Measurements from ENCODE around the gene MUC22.
"Not testable (repeated sequence)": the region's sequence is repeated elsewhere in the genome, so short reads cannot be mapped to it uniquely, and the experiment has no call there.

The MUC22 gene

DNA sequence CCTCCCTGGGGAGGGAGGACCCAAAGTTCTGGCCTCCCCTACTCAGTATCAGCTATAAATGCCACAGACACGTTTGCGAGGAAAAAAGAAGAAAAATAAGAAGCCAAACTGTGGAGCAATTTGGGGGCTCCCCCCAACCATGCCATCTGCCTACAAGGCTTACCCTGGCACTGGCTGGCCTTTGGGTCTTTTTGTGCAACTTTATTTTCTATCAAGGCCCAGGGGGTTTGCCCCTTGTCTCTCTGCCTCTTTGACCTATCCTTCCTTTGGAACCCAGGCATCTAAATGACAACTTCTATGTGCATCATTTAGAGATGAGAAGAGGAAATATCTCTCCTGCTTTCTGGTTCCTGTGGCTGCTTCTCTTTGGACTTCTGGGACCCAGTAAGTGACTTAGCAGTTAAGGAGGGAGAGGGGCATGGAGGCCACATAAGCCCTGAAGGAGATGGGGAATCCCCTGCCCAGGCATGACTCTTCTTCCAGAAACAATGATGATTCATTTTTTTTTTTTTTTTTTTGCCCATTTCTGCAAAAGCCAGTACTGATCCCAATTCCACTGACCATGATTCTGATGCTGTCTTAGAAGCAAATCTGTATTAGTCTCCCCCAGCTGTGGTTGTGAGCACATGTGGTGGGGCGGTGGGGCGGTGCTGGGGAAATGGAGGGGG lies at the start of gene MUC22:
Gene MUC22 (plus strand): TSS at position 82 of the 668 bp plus-strand sequence. CDS start 233 bp downstream, at position 315.
- no peak for DNase-seq (ENCODE audit: low read depth, low spot score)

DNA sequence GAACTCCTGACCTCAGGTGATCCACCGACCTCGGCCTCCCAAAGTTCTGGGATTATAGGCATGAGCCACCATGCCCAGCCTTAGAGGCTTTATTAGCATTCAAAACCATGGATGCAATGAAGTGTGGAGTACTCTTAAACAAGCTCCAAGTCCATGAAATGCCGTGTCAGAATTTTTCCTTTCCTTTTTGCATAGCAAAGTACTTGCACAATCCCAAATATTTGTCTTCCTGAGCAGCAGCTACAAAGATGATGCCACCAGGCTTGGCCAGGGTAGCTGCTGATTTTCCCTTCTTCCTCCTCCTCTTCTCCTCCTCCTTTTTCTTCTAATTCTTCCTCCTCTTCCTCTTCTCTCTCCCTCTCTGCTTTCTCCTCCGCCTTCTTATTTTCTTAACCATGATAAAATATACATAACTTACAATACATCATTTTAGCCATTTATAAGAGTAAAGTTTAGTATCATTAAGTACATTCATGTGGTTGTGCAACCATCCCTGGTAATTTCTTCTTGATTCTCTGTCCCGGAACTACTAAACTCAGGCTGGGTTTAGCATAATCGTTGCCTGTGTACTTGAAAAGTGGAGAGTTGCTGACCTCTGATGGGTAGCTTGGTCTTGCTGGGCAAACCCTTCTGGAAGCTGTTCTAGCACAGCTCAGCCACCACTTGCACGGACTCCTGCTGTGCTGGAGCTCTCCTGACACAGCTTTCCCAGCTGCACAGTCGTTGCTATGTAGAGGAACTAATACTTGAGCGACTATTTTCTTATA lies 49.2 kb upstream of the MUC22 start:
- no peak for DNase-seq (ENCODE audit: low read depth, low spot score)

DNA sequence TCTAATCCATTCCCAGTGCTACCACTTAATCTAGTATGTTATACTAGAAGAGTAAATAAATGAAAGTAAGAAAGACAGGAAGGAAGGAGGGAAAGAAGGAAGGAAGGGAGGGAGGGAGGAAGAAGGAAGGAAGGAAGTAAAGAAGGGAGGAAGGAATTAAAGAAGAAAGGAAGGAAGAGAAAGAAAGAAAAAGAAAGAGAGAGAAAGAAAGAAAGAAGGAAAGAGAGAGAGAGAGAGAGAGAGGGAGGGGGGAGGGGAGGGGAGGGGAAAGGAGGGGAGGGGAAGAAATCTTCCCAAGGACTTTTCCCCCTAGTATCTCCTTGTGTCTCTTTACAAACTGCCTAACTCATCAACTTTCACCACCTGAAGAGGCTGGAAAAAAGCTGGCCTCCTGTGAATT lies 47.6 kb upstream of the MUC22 start:
- DNase-seq (ENCODE audit: low read depth, low spot score): no peak

DNA sequence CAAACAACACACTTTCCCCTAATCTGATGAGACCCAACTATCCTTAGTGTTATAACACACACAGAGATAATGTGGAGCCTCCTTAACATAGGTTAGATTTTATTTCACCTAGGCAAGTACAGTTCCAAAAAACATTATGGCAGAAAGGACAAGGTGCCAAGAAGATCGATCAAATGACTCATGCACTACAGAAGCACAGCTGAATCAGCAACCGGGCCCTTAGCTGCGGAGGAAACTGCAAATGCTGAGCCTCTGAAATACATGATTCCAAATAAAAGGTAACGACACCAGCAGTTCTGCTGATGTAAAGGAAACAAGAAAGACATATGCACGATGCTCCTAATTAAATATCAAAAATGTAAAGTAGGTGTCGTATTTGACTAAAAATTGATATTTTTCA lies 46.6 kb upstream of the MUC22 start:
- no peak for DNase-seq (ENCODE audit: low read depth, low spot score)

DNA sequence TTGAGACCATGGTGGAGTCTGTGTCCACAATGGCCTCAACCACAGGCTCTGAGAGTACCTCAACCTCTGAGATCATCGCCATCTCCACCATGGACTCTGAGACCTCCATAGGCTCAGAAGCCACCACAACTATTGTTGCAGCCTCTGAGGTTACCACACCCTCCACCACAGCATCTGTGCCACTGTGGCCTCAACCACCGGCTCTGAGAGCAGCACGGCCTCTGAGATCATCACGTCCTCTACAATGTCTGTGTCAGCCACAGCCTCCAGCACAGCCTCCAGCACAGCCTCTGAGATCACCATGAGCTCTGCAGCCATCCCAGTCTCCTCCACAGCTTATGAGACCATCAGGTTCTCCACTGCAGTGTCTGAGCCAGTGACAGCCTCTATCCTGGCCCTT lies 46.2 kb upstream of the MUC22 start:
- DNase-seq (ENCODE audit: low read depth, low spot score): no peak

DNA sequence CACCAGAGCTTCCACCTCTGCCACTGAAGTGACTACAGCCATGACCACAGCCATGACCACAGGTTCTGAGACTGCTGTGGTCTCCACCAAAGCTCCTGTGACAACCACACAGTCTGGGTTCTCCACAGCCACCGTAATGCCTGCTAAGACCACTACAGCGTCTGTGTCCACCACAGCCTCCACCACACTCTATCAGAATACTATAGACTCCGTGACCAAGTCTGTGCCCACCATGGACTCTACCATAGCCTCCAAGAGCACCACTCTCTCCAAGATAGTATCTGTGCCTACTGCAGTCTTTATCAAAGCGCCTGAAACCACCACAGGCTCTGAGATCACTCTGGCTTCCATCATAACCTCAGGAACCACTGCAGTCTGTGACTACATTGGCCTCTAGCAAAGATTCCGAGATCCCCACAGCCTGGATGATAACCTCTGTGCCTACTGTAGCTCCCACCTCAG lies 45.1 kb upstream of the MUC22 start:
- no peak for DNase-seq (ENCODE audit: low read depth, low spot score)

DNA sequence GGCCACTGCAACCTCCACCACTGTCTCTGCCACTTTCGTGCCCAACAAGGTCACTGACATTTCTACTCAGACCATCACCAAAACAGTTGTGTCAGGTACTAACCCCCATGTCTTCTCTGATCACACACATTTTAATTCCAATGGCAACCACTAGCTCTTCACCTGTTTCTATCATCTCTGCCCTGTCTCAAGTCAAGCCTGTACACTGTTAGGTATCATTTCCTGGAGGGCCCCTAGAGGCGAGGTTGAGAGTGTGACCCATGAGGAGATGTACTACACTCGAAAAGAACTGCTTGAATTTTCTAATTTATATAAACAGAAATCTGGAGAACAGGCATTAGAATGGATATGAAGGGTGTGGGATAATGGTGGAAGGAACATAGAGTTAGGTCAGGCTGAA lies 44.1 kb upstream of the MUC22 start:
- no peak for DNase-seq (ENCODE audit: low read depth, low spot score)

DNA sequence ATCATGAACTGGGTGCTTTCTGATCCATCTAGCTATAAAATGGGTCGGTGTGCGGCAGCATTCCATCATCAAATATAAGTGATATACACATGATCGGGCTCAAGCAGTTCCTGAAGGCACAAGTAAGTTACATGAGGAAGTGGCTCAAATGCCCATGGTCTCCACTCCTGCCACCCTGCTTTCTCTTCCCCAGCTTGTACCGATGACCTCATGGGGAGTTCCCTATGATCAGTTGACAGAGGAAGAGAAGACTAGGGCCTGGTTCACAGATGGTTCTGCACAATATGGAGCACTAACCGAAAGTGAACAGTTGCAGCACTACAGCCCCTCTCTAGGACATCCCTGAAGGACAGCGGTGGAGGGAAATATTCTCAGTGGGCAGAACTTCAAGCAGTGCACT lies 41.1 kb upstream of the MUC22 start:
- DNase-seq (ENCODE audit: low read depth, low spot score): not testable (repeated sequence)

DNA sequence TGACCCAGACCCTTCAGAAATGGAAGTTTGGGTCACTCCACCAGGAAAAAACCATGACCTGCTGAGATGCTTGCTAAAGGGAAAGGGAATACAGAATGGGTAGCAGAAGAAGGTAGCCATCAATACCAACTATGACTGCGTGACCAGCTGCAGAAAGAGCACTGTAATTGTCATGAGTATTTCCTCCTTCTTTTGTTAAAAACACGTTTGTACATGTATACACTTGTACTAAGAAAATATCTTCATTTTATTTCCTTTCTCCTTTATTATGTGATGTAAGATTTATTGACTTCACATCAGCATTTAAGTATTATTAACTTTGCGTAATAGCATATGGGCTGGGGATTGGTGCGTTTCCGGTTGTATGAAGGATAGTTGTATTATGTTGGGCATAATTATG lies 39.3 kb upstream of the MUC22 start:
- DNase-seq (ENCODE audit: low read depth, low spot score): no peak

DNA sequence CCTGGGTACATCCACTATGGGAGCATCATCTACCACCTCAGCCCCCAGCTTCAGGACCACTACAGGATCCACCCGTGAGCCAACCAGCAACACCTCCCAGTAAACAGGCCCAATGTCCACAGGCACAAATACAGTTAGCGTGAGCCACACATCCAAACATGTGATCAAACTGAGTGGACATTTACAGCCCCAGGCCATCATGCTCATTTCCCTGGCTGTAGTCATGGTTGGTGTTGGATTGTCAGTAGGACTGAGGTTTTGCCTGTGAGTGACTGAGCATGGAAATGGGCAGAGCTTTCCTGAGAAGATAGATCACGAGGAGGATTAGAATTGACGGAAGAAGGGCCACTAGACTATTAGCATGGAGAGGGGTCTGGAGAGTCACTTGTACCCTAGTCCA lies 37.5 kb upstream of the MUC22 start:
- DNase-seq (ENCODE audit: low read depth, low spot score): no peak

DNA sequence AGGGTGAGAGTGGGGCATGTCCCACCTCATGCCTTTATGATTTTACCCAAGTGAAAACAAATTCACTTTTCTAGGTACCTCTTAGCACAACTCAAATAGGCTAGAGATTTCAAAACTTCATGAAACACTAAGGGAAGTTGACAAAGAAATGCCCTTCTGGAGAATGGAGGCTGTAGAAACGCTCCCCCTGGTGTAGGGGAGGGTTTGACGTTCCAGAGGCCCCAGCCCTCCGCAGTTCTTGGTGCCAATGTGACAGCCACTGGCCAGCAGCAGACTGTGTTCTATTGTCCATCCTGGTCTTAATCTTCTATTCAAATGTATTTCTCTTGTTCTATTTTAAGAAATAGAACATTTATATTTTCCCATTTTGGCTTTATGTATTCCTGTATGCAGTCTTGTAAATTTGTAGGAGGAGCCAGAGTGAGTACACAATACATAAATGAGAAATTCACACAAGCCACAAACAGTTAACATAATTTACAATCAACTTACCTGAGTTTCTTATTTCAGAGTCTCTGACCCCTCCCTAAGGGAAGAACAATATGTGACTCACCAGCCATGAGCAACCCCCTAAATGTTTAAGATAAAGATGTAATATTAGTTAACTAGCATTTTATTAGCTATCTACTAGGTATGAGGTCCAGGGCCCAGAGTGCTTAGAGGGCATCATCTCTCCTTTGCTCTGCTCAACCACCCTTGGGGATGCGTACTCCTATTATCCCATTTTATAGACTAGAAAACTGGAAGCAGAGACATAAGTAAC lies 35.6 kb upstream of the MUC22 start:
- no peak for DNase-seq (ENCODE audit: low read depth, low spot score)

DNA sequence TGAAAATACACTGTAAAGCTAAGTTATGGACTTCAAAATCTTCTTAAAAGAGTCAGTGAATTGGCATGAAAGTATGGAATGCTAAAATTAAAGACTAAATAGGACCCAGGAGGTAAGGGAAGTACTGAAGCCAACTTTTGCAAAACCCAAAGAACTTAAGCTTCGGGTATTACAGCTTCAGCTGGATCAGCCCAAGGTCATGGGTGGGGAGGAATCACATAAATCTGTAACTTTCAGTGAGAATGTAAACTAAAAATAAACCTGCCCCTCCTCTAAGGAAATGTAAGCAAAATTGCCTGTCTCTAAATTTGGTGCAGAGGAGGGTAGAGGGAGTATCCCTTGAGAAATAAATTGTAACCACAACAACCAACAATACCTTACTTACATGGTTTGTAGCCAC lies 31.1 kb upstream of the MUC22 start:
- DNase-seq (ENCODE audit: low read depth, low spot score): no peak

DNA sequence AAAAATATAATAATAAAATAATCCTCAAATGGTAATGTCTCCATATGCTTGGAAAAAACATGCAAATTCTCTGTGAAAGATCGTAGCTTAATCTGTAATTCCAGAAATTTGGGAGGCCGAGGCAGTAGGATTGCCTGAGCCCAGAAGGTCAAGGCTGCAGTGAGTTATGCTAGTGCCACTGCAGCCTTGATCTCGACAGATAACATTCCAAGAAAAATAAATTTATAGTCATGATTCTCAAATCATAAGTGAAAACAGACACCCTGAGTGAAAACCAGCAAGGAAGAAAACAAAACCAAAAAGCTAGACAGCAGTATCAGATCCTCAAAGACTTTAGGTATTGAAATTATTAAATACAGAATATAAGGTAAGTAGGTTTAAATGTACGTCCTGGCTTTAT lies 30.6 kb upstream of the MUC22 start:
- DNase-seq (ENCODE audit: low read depth, low spot score): no peak

DNA sequence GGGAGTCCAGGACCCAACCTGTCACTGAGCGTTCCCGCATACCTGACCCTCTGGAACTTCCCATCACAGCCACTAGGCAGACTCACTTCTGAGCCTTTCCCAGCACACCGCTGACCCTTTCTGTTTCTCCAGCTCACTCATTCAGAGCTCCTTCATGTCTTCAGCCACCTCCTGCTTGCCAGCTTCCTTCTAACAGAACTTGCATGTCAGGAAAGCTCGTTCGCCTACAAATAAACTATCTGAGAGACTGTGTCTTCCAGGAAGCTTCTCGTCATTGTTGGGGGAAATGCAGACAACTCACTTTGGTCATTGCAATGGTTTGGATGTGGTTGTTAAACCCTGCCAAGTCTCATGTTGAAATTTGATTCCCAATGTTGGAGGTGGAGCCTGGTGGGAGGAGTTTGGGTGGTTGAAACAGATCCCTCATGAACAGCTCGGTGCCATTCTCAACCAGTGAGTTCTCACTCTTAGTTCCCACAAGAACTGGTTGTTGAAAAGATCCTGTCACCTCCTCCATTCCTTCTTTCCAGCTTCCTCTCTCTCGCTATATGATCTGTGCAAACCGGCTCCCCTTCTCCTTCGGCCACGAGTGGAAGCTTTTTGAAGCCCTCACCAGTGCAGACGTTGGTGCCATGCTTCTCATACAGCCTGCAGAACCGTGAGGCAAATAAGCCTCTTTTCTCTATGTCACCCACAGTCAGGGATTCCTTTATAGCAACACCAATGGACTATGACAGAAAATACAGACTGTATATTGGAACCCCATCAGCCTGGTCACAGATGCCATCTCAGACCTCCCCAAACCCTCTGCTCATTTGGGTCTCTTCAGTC lies 28.1 kb upstream of the MUC22 start:
- DNase-seq (ENCODE audit: low read depth, low spot score): no peak

DNA sequence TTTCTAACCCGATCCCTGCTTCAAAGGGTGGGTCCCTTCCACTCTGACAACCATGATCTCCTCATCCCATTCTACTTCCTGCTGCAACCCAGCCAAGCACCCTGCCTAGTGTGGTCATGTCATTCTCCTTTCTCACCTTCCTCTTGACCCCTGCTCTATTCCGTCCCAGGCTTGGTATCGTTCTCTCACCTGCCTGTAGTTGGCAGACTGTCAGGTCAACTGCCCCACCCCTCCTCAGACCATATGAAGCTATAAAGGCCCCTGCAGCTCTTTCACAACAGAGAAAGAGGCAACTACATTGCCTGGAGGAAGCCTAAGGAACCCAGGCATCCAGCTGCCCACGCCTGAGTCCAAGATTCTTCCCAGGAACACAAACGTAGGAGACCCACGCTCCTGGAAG lies 26.8 kb upstream of the MUC22 start, which contains the start of gene MUC21:
Gene MUC21 (plus strand): TSS at position 280 of the 400 bp plus-strand sequence. CDS start 241 bp downstream, outside the sequence.
- DNase-seq (ENCODE audit: low read depth, low spot score): no peak

DNA sequence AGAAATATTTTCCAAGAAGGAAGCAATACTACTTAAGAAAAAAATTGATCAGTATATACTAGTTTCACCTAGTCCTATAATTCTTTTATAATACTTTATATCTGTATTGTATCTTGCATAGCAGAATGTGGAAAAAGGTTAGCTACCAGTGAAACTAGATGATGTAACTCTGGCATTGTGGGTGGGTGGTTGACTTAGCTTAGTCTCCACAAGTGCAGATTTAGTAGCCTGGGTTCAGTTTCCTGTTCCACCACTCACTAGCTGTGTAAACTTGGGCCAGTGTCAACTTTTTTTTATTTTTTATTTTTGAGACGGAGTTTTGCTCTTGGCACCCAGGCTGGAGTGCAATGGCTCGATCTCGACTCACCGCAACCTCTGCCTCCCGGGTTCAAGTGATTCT lies 24.8 kb upstream of the MUC22 start:
- no peak for DNase-seq (ENCODE audit: low read depth, low spot score)

DNA sequence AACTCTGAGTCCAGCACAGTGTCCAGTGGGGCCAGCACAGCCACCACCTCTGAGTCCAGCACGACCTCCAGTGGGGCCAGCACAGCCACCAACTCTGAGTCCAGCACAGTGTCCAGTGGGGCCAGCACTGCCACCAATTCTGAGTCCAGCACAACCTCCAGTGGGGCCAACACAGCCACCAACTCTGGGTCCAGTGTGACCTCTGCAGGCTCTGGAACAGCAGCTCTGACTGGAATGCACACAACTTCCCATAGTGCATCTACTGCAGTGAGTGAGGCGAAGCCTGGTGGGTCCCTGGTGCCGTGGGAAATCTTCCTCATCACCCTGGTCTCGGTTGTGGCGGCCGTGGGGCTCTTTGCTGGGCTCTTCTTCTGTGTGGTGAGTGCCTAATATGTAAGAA lies 23.0 kb upstream of the MUC22 start:
- no peak for DNase-seq (ENCODE audit: low read depth, low spot score)

DNA sequence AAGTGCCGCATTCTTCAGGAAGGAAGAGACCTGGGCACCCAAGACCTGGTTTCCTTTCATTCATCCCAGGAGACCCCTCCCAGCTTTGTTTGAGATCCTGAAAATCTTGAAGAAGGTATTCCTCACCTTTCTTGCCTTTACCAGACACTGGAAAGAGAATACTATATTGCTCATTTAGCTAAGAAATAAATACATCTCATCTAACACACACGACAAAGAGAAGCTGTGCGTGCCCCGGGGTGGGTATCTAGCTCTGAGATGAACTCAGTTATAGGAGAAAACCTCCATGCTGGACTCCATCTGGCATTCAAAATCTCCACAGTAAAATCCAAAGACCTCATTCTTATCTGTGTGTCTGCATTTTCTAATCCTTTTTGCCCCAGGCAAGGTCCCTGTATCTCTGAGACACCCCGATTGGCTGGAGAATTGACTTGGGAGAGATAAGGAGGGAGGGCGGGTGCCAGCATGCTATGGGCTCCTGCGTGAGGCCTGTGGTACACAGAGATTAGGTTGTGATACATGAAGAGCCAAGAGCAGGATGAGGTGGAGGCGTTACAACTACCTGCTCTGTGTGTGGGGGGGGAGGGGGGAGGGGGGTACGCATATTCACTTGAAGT lies 22.0 kb upstream of the MUC22 start:
- DNase-seq (ENCODE audit: low read depth, low spot score): no peak

DNA sequence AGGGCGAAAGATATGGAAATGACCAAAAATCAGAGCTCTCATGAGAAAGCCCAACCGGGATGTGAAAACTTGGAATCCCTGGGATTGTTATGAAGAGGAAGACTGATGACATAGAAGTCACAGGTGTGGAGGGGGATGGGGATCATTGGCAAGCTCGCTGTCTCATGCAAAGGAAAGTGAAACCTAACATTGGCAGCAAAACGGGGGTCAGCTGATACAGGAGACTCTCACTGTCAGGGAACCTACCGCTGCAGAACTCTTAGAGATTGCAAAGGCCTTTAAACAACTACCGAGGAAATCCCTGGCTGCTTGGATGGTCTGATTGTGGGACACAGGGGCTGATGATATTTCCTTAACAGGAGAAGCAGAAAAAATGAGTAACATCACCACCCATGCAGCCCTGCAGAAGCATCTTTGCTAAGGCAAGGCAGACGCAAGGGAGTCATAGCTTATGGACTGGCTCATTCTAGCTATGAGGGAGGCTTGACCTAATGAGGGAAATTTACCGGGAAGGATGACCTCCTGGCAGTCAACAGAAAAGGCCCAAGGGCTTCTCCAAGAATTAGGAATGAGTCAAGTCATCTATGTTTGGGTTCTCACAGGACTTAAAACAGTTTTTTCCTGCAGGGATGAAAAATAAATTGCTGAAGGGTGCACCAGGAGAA lies 19.7 kb upstream of the MUC22 start:
- DNase-seq (ENCODE audit: low read depth, low spot score): no peak

DNA sequence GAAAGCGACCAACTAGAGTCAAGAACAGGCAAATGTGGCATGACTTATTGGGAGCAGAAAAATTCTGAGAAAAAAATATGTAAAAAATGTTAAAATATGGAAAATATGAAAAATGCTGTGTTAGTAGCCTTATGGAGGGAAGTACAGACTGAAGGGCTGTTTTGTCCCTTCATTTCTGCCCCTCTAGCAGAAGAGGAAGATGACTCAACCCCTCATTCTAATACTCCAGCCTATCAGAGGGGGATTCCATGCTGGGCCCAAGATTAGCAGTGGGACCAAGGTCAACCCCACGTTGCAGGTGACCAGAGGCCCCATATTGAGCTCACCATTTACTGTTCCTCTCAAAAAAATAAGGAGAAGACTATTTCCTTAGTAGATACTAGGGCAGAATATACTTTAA lies 18.4 kb upstream of the MUC22 start:
- no peak for DNase-seq (ENCODE audit: low read depth, low spot score)

DNA sequence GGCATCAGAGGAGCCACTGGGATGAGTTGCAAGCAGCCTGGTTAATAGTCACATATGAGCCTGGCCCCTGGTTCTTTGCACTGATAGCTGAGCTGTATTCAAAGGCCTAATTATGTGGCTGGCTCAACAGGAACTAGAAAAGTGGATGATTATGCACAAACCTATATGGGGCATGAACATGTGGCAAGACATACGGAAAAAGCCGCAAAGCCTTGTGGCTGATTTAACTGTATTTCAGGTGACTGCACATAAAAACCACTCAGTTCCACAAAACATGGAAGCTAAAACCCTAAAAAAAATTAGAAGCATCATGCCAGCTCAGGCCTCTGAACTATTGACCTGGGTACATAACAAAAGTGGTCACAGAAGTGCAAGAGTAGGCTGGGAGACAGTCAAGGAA lies 13.0 kb upstream of the MUC22 start:
- no peak for DNase-seq (ENCODE audit: low read depth, low spot score)
